K562 (cell line): ENCODE results near the gene CNKSR3. TPM values are rescaled to one million over a fixed set of nuclear protein-coding genes. Genes with fewer than 3 reads are reported as not detected.

Experiments used
- ATAC-seq: fragments of 200-7000 bp; cut with Tn5 transposase; 3 replicates; pipeline ENCODE4 v1.9.1; 2020; ENCODE audit warnings: moderate library complexity
- BruUV-seq: library from RNA; stranded (reverse); fragments of 400-500 nt; replicated peaks from 2 replicates; lab custom pipeline; 2021; lab: Mats Ljungman, UMichigan
- CTCF ChIA-PET: fragments of 300-600 bp; formaldehyde crosslinking; extraction: SDS; loops from one replicate; lab custom pipeline; 2021; ENCODE audit warnings: low intra/inter-chr PET ratio; lab: Yijun Ruan, JAX
- POLR2A ChIA-PET: fragments of 300-600, 350-650 bp; sonication (Branson Sonifier 250); formaldehyde crosslinking; extraction: SDS; loops from one replicate; lab custom pipeline; 2021; ENCODE audit warnings: antibody characterized with exemption, inconsistent platforms; lab: Yijun Ruan, JAX
- DNase-seq, 4 experiments: peaks; one replicate each; pipeline versions ENCODE4 v3.0.0 to v3.0.0-alpha.2; 2011 to 2018; ENCODE audit warnings: low spot score in 3 of 4, mixed read lengths in 3 of 4; ENCODE audit errors: extremely low read depth in 1 of 4
- FAIRE-seq: peaks from 2 replicates; lab custom pipeline; 2011; peaks lifted over from hg19 to GRCh38; lab: Jason Lieb, UNC
- H2AFZ ChIP-seq: 2 replicates; pipeline ENCODE4 v1.6.0; 2011; ENCODE audit warnings: low read depth, low read length, control low read depth, inconsistent platforms
- H3K27ac ChIP-seq: fragments of 200-600 bp; 3 replicates; pipeline ENCODE4 v1.8.0; 2011; ENCODE audit warnings: low read depth, mild to moderate bottlenecking, control low read depth, inconsistent platforms, low read length, moderate library complexity, mixed read lengths; ENCODE audit errors: extremely low read depth
- H3K27me3 ChIP-seq, 2 experiments: fragments of 300-600 bp in 1 of 2; 2 replicates in 1 of 2; 3 replicates in 1 of 2; pipeline versions ENCODE4 v1.6.0 to v1.8.0; 2011; ENCODE audit warnings: inconsistent platforms in 2 of 2, low read length in 2 of 2, mild to moderate bottlenecking in 1 of 2, mixed read lengths in 1 of 2, moderate library complexity in 1 of 2; ENCODE audit not compliant: control insufficient read depth in 2 of 2, insufficient read depth in 2 of 2
- H3K36me3 ChIP-seq: fragments of 300-600 bp; 3 replicates; pipeline ENCODE4 v1.8.0; 2011; ENCODE audit warnings: mild to moderate bottlenecking, low read length, inconsistent platforms; ENCODE audit not compliant: control insufficient read depth, insufficient read depth
- H3K4me1 ChIP-seq, 2 experiments: fragments of 200-600 bp in 1 of 2; replicated peaks in 1 of 2; 2 replicates in 1 of 2; 3 replicates in 1 of 2; pipeline versions ENCODE4 v1.5.1 to v1.8.0; 2011; ENCODE audit warnings: inconsistent platforms in 2 of 2, low read length in 2 of 2, mild to moderate bottlenecking in 1 of 2, mixed read lengths in 1 of 2, moderate library complexity in 1 of 2; ENCODE audit not compliant: control insufficient read depth in 2 of 2, insufficient read depth in 2 of 2
- H3K4me2 ChIP-seq: 2 replicates; pipeline ENCODE4 v1.6.1; 2011; ENCODE audit warnings: low read length, control low read depth, inconsistent platforms, mixed read lengths; ENCODE audit not compliant: insufficient read depth
- H3K4me3 ChIP-seq: fragments of 200-600 bp; sonication (generic), shearing (Covaris generic); 2 replicates; pipeline ENCODE4 v1.5.1; 2016; ENCODE audit warnings: control low read depth, inconsistent platforms
- H3K79me2 ChIP-seq: fragments of 200-600 bp; 3 replicates; pipeline ENCODE4 v1.8.0; 2011; ENCODE audit warnings: low read length, inconsistent platforms; ENCODE audit not compliant: control insufficient read depth, insufficient read depth
- H3K9ac ChIP-seq, 2 experiments: 2 replicates each; pipeline versions ENCODE4 v1.6.0 to v1.6.1; 2011; ENCODE audit warnings: low read depth in 2 of 2, low read length in 2 of 2, control low read depth in 1 of 2, inconsistent platforms in 1 of 2, mild to moderate bottlenecking in 1 of 2, mixed read lengths in 1 of 2; ENCODE audit not compliant: insufficient read depth in 1 of 2
- H3K9me1 ChIP-seq: one replicate; pipeline ENCODE4 v1.6.0; 2011; ENCODE audit warnings: inconsistent platforms, mild to moderate bottlenecking, low read length, moderate library complexity; ENCODE audit not compliant: control insufficient read depth, insufficient read depth
- H3K9me3 ChIP-seq: replicated peaks from 2 replicates; pipeline ENCODE4 v1.5.1; 2011; ENCODE audit warnings: low read depth, low read length, inconsistent platforms; ENCODE audit not compliant: control insufficient read depth, insufficient read depth
- H4K20me1 ChIP-seq: replicated peaks from 2 replicates; pipeline ENCODE4 v1.6.1; 2011; ENCODE audit warnings: low read length, inconsistent platforms, mixed read lengths; ENCODE audit not compliant: control insufficient read depth, insufficient read depth
- CTCF ChIP-seq, 3 experiments: IDR thresholded peaks in 2 of 3; conservative IDR thresholded peaks in 1 of 3; 2 replicates each; pipeline ENCODE4 v1.5.1; 2011 to 2012; ENCODE audit warnings: low read length in 3 of 3, mild to moderate bottlenecking in 3 of 3, control low read depth in 2 of 3, improper control_type of control experiment in 1 of 3, inconsistent platforms in 1 of 3, low read depth in 1 of 3, mixed read lengths in 1 of 3, moderate library complexity in 1 of 3; ENCODE audit not compliant: insufficient read depth in 2 of 3
- MITF ChIP-seq: IDR thresholded peaks from 2 replicates; pipeline ENCODE4 v1.6.1; 2014; ENCODE audit warnings: antibody characterized with exemption
- POLR2H ChIP-seq: IDR thresholded peaks from 2 replicates; pipeline ENCODE4 v1.6.1; 2016; ENCODE audit warnings: missing genetic modification characterization, low read depth, mild to moderate bottlenecking, control low read depth, missing compliant biosample characterization, moderate library complexity
- RBBP5 ChIP-seq: fragments of 200-600 bp; sonication (generic); IDR thresholded peaks from 2 replicates; pipeline ENCODE4 v1.6.1; 2012; ENCODE audit warnings: borderline replicate concordance, mild to moderate bottlenecking, low read length, control low read depth, inconsistent platforms; ENCODE audit not compliant: insufficient read depth, poor library complexity, severe bottlenecking
- REST ChIP-seq, 2 experiments: fragments of 450-650 bp; formaldehyde crosslinking in 1 of 2; IDR thresholded peaks; 2 replicates each; pipeline versions ENCODE4 v1.4.0 to v1.6.1; 2014 to 2020; ENCODE audit warnings: mild to moderate bottlenecking in 2 of 2, borderline replicate concordance in 1 of 2, low read depth in 1 of 2
- ZNF12 ChIP-seq: sonication (generic); formaldehyde crosslinking; IDR thresholded peaks from 2 replicates; pipeline ENCODE4 v1.4.0; 2020; ENCODE audit warnings: mild to moderate bottlenecking, missing genetic modification reagents
- ZNF24 ChIP-seq: fragments of 450-650 bp; IDR thresholded peaks from 2 replicates; pipeline ENCODE4 v1.6.1; 2016
- ZNF274 ChIP-seq: IDR thresholded peaks from 2 replicates; pipeline ENCODE4 v1.6.1; 2011; ENCODE audit warnings: low read depth, mild to moderate bottlenecking, low read length, moderate library complexity, borderline replicate concordance
- WGBS: fragments of 100-300 bp; shearing (Covaris generic); methylation state at CpG from one replicate; pipeline ENCODE4 v1.1.6; 2016; ENCODE audit warnings: low coverage, mixed read lengths; ENCODE audit not compliant: insufficient coverage; ENCODE audit errors: missing lambda C conversion rate; 5-methylcytosine and 5-hydroxymethylcytosine counted together
- in situ Hi-C: fragments of 300-500 bp; cut with MboI; formaldehyde crosslinking; loops from 4 replicates; pipeline ENCODE4 v1.15.0; 2018; ENCODE audit warnings: inconsistent platforms, mixed read lengths
- intact Hi-C: fragments of 100-400 bp; cut with micrococcal nuclease; formaldehyde crosslinking; loops from 2 replicates; pipeline ENCODE4 v1.14.2; 2022
- polyA plus RNA-seq, 8 experiments: library from polyadenylated mRNA; depleted of rRNA in 4 of 8; stranded (reverse) in 5 of 8; unstranded in 3 of 8; fragments of >200 nt; fragmentation: Nextera tagmentation in 2 of 8; fragmentation: Illumina TruSeq in 1 of 8; extraction: Ambion mirVana in 2 of 8; extraction: Trizol in 1 of 8; gene quantifications; 2 replicates each; pipeline versions ENCODE4 v1.2.1 to v1.2.3, GENCODE V29; 2011 to 2014; ENCODE audit warnings: inconsistent platforms in 1 of 8, missing spikeins in 1 of 8
- total RNA-seq, 7 experiments: library from RNA; depleted of rRNA in 6 of 7; stranded (reverse); fragments of >200 nt in 6 of 7; fragmentation: Illumina TruSeq in 2 of 7; extraction: Trizol in 2 of 7; gene quantifications; 2 replicates each; pipeline versions ENCODE4 v1.2.1 to v1.2.3, GENCODE V29; 2011 to 2021; ENCODE audit warnings: low replicate concordance in 1 of 7

Gene CNKSR3
- total and polyA plus RNA-seq, 9 of the 15 experiments (the other 6 are each of a cell fraction or from before 2014, with no cell fraction given) = 4.5 to 29.6 (median 9.5) TPM

GRCh38 chr6:154371281-154371680 lies 139.2 kb downstream of the CNKSR3 start (continued):
- TF ChIP-seq ZNF12 = no peak
- no peak for TF ChIP-seq RBBP5

GRCh38 chr6:154370545-154370944 lies 139.9 kb downstream of the CNKSR3 start:
- H3K27ac ChIP-seq = no peak overlapping the region
- WGBS = 2% methylated on average over 4 of the region's 4 CpGs
- ATAC-seq (peak; percentile 85), DNase-seq (peak in 2 of 4 experiments; percentile 26 to 41), FAIRE-seq (peak; percentile 79)
- no TSS peak for BruUV-seq
- H3K79me2 ChIP-seq = no peaks in the 10 kb centered on the region
- H3K4me1 ChIP-seq = no peaks in the 10 kb centered on the region
- H3K9ac ChIP-seq = no peak overlapping the region
- intact Hi-C loops (loop anchor here (1.0 to 10.0 kb wide), 2 partner anchors 216 to 1346 kb away; no protein-coding TSS in a partner anchor), in situ Hi-C loops (no loop called here)
- H3K36me3 ChIP-seq = no peaks in the 10 kb centered on the region
- H2AFZ ChIP-seq = no peak overlapping the region
- no peaks in the 10 kb centered on the region for H3K9me3 ChIP-seq
- CTCF ChIA-PET = interaction anchor here (1.8 kb wide), 1 partner anchor 216 kb away, joined by 7 read pairs; no protein-coding TSS in a partner anchor
- POLR2A ChIA-PET = no interaction called here
- no peak overlapping the region for H3K4me3 ChIP-seq
- no peak overlapping the region for H3K4me2 ChIP-seq
- H4K20me1 ChIP-seq = no peaks in the 10 kb centered on the region
- H3K9me1 ChIP-seq = no peaks in the 10 kb centered on the region
- H3K27me3 ChIP-seq = peaks cover 25 to 35% of the 10 kb centered on the region in 2 experiments; a peak in 4 of 5 replicates
- TF ChIP-seq REST (IDR thresholded peaks at IDR 0.05; ENCODE audit: borderline replicate concordance) (peak; percentile 23; the same call in 1 of the 2 replicates), REST (CRISPR knock-in tag; IDR thresholded peaks at IDR 0.05; ENCODE audit: low read depth) (no peak), ZNF274 (no peak), MITF (no peak), ZNF24 (peak; percentile 79), POLR2H (tag) (no peak), CTCF (IDR thresholded peaks at IDR 0.05 in 2 of 3, conservative IDR thresholded peaks at IDR 0.05 in 1 of 3; ENCODE audit: insufficient read depth in 2 of 3, low read depth in 1 of 3, low read length in 3 of 3) (peak; percentile 41 to 59 (median 51); a peak in 4 of 6 replicates)
